Peyer's patch (tissue), 4 donors: ENCODE measurements around the gene SRRM3. TPM values are rescaled to one million over a fixed set of nuclear protein-coding genes. Genes with fewer than 3 reads are reported as not detected.

ENCODE experiments used
- DNase-seq, 3 donors: peaks; one replicate each; pipeline ENCODE4 v3.0.0-alpha.2; 2017 to 2019
- H3K27ac ChIP-seq, 4 donors: fragments of 200-600 bp; sonication (generic); one replicate each; pipeline ENCODE4 v1.5.1; 2016 to 2019
- H3K27me3 ChIP-seq, 2 donors: fragments of 200-600 bp; sonication (generic); one replicate each; pipeline ENCODE4 v1.5.1; 2019
- H3K36me3 ChIP-seq, 3 donors: fragments of 200-600 bp; sonication (generic); one replicate each; pipeline ENCODE4 v1.5.1; 2016 to 2019
- H3K4me1 ChIP-seq, 4 donors: fragments of 200-600 bp; sonication (generic); one replicate each; pipeline ENCODE4 v1.5.1; 2016 to 2019
- H3K4me3 ChIP-seq, 4 donors: fragments of 200-600 bp; sonication (generic); 1 replicate in 3 of 4; 2 replicates in 1 of 4; pipeline ENCODE4 v1.5.1; 2016 to 2019; ENCODE audit warnings: mild to moderate bottlenecking in 1 of 4
- H3K9me3 ChIP-seq, 4 donors: fragments of 200-600 bp; sonication (generic); one replicate each; pipeline ENCODE4 v1.5.1; 2016 to 2019; ENCODE audit warnings: mild to moderate bottlenecking in 1 of 4
- POLR2A ChIP-seq, 2 donors: fragments of 450-650 bp; IDR thresholded peaks; one replicate each; pipeline ENCODE4 v1.5.1; 2017; ENCODE audit warnings: antibody characterized with exemption in 2 of 2, mild to moderate bottlenecking in 2 of 2, moderate library complexity in 2 of 2
- total RNA-seq, 4 donors: library from RNA; depleted of rRNA; stranded (reverse); fragments of >200 nt; gene quantifications; one replicate each; pipeline ENCODE4 v1.1.0, GENCODE V29; 2016
- TF ChIP-seq, protein P1 (sequence below), 6 experiments: fragments of 450-650 bp in 4 of 6; fragments of 200-600 bp in 2 of 6; sonication (generic) in 1 of 6; IDR thresholded peaks; one replicate each; pipeline ENCODE4 v1.5.1; 2017 to 2019; ENCODE audit warnings: antibody characterized with exemption in 6 of 6, mild to moderate bottlenecking in 3 of 6, moderate library complexity in 1 of 6

The SRRM3 gene
- total RNA-seq, 4 donors from 2014 or later: 0.85 to 7.4 (median 1.2) TPM; not detected in 1

DNA sequence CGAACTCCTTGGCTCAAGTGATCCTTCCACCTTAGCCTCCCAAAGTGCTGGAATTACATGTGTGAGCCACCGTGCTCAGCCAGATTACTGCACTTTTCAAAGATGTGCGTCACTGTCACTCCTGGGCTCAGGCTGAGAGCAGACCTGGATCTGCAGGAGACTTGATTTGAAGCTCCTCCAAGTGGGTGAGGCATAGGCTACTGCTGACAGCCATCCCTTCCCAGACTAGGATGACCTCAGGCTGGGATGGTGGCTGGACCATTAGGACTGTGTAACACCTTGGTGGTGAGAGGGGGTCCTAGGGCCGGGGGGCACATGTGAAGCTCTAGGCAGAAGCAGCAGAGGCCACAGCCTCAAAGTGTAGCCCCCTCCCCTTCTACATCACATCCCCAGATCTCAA is 8.2 kb upstream of the SRRM3 start:
- H3K9me3 ChIP-seq: no peaks in the 10 kb centered on the region
- no peaks in the 10 kb centered on the region for H3K27me3 ChIP-seq
- no peak overlapping the region for H3K27ac ChIP-seq
- no peak for DNase-seq
- no peak overlapping the region for H3K4me3 ChIP-seq
- no peaks in the 10 kb centered on the region for H3K4me1 ChIP-seq
- TF ChIP-seq, protein P1, sequence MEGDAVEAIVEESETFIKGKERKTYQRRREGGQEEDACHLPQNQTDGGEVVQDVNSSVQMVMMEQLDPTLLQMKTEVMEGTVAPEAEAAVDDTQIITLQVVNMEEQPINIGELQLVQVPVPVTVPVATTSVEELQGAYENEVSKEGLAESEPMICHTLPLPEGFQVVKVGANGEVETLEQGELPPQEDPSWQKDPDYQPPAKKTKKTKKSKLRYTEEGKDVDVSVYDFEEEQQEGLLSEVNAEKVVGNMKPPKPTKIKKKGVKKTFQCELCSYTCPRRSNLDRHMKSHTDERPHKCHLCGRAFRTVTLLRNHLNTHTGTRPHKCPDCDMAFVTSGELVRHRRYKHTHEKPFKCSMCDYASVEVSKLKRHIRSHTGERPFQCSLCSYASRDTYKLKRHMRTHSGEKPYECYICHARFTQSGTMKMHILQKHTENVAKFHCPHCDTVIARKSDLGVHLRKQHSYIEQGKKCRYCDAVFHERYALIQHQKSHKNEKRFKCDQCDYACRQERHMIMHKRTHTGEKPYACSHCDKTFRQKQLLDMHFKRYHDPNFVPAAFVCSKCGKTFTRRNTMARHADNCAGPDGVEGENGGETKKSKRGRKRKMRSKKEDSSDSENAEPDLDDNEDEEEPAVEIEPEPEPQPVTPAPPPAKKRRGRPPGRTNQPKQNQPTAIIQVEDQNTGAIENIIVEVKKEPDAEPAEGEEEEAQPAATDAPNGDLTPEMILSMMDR (IDR thresholded peaks at IDR 0.05): no peak
- no peak for TF ChIP-seq POLR2A (IDR thresholded peaks at IDR 0.05)
- H3K36me3 ChIP-seq: no peaks in the 10 kb centered on the region

DNA sequence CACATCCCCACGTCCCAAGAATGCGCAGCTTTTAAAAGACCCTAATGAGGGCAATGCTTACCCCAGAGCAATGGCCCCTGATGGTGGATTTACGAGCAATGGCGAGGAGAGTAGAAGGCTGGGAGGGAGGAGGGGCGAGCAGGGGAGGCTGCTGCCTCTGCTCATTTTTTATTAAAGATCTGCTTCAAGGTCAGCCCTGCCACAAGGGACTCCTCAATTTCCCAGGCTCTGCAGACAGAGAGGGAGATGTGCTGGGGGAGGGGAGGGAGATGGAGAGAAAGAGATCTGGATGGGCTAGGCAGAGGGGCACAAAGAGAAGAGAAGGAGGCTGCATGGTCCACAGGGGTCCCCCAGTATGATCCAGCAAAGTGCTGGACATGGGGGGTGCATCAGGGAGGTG is 7.8 kb upstream of the SRRM3 start:
- Histone ChIP-seq H3K36me3 (no peaks in the 10 kb centered on the region), H3K4me1 (no peaks in the 10 kb centered on the region), H3K9me3 (no peaks in the 10 kb centered on the region), H3K4me3 (no peak overlapping the region), H3K27me3 (no peaks in the 10 kb centered on the region), H3K27ac (no peak overlapping the region)
- no peak for DNase-seq
- TF ChIP-seq POLR2A (IDR thresholded peaks at IDR 0.05): no peak
- TF ChIP-seq, protein P1 (IDR thresholded peaks at IDR 0.05): no peak

DNA sequence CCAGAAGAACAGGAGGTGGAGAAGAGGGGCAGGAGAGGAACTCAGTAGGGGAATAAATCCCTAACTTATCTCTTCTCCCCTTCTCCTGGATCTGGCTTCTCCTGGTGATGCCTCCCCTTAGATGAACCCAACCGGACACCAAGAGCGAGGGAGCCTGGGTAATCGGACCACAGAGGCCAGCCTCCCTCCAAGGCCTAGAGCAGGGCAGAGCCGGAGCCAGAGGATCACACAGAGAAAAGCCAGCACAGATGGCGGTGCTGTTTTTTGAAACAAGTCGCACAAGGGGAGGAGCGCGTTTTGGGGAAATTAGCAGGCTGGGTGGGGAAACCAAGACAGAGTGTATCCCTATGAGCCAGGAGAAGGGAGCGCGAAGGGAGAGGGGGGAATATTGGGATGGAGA is 4.9 kb upstream of the SRRM3 start:
- no peaks in the 10 kb centered on the region for H3K27me3 ChIP-seq
- H3K27ac ChIP-seq: no peak overlapping the region
- H3K4me1 ChIP-seq: peaks cover 0 to 6% (median 2%) of the 10 kb centered on the region in 4 donors
- TF ChIP-seq POLR2A (IDR thresholded peaks at IDR 0.05): no peak
- TF ChIP-seq, protein P1 (IDR thresholded peaks at IDR 0.05): no peak
- H3K36me3 ChIP-seq: no peaks in the 10 kb centered on the region
- no peaks in the 10 kb centered on the region for H3K9me3 ChIP-seq
- no peak for DNase-seq
- no peak overlapping the region for H3K4me3 ChIP-seq

DNA sequence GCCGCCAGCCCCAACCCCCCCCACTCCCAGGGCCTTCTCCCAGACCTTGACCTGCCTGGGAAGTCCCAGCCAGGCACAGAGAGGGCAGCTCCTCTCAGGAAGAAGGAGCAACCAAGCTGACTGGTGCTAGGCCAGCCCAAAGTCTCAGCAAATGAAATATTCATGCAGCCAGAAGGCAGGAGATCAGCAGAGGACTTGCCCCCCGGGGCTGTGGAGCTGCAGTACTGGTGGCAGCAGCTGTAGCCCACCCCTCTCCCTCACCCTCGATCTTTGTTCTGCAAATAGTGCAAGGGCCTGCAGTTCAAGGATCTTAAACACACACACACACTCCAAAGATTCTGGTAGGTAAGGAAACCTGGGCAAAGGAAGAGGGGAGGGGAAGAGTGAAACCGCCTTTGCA is 3.5 kb upstream of the SRRM3 start:
- peaks cover 0 to 9% (median 3%) of the 10 kb centered on the region in 4 donors for H3K4me1 ChIP-seq
- TF ChIP-seq POLR2A (IDR thresholded peaks at IDR 0.05): no peak
- TF ChIP-seq, protein P1 (IDR thresholded peaks at IDR 0.05): no peak
- no peaks in the 10 kb centered on the region for H3K27me3 ChIP-seq
- H3K9me3 ChIP-seq: no peaks in the 10 kb centered on the region
- no peaks in the 10 kb centered on the region for H3K36me3 ChIP-seq
- H3K4me3 ChIP-seq: no peak overlapping the region
- no peak overlapping the region for H3K27ac ChIP-seq
- DNase-seq: no peak

DNA sequence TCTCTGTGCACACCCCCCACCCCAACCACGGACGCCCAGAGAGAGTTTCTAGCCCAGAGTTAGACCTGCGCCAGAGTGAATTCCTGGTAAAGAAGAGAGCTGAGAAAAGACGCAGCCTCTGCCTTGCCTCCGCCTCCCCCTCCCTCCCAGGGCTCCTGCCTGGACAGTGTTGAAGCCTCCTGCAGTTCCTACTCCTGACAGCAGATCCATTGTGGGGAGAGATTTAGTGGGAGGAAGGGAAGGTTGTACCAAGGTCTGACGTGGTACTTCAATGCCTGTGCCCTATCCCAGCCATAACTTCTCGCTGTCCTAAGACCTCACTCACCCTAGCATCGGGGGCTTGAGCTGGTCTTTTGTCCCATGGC is 952 bp downstream of the SRRM3 start:
- no peak for DNase-seq
- TF ChIP-seq POLR2A (IDR thresholded peaks at IDR 0.05): no peak
- TF ChIP-seq, protein P1 (IDR thresholded peaks at IDR 0.05): no peak
- Histone ChIP-seq H3K27me3 (no peaks in the 10 kb centered on the region), H3K9me3 (no peaks in the 10 kb centered on the region), H3K27ac (no peak overlapping the region), H3K4me3 (no peak overlapping the region), H3K36me3 (no peaks in the 10 kb centered on the region), H3K4me1 (peaks cover 0 to 9% (median 3%) of the 10 kb centered on the region in 4 donors)

DNA sequence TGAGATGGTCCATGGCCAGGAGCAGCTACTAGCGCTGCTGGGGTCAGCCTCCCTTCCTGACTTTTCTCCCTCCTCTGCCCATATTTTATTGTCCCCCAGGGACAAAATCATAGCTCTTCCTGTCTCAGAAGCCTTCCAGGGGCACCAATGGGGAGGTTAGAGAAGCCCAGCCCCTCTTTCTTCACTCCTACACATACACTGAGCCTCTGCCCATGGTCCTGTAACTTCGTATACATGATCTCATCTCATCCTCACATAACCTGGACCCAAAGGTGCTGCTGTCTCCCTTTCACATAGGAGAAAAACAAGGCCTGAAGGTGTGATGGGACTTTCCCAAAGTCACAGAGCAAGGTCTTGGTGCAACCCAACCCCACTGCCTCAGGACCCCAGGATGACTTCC is 2.5 kb downstream of the SRRM3 start:
- peaks cover 0 to 9% (median 3%) of the 10 kb centered on the region in 4 donors for H3K4me1 ChIP-seq
- no peak overlapping the region for H3K27ac ChIP-seq
- no peak overlapping the region for H3K4me3 ChIP-seq
- no peaks in the 10 kb centered on the region for H3K36me3 ChIP-seq
- no peak for TF ChIP-seq POLR2A (IDR thresholded peaks at IDR 0.05)
- TF ChIP-seq, protein P1 (IDR thresholded peaks at IDR 0.05): no peak
- H3K9me3 ChIP-seq: no peaks in the 10 kb centered on the region
- H3K27me3 ChIP-seq: no peaks in the 10 kb centered on the region
- no peak for DNase-seq
